OCI-M2 (cell line): ENCODE data around the gene DTNB.
"Not testable (repeated sequence)": the region's sequence is repeated elsewhere in the genome, so short reads cannot be mapped to it uniquely, and the experiment has no call there.

ENCODE experiments used
- DNase-seq: peaks from one replicate; lab custom pipeline; 2025; ENCODE audit not compliant: unreplicated experiment; lab: John Stamatoyannopoulos, UW

The DTNB gene

DNA sequence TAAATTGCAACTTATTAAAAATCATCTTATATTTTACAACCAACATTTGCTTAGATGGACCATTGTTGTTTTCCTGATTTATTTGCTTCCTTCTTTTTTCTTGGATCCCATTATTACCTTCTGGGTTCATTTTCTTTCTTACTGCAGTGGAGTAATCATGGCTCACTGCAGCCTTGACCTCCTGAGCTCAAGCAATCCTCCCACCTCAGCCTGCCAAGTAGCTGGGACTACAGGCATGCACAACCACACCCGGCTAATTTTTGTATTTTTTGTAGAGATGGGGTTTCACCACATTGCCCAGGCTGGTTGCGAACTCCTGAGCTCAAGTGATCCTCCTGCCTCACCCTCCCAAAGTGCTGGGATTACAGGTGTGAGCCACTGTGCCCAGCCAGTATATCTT lies 123.8 kb downstream of the DTNB start:
- DNase-seq, result not testable (repeated sequence)

DNA sequence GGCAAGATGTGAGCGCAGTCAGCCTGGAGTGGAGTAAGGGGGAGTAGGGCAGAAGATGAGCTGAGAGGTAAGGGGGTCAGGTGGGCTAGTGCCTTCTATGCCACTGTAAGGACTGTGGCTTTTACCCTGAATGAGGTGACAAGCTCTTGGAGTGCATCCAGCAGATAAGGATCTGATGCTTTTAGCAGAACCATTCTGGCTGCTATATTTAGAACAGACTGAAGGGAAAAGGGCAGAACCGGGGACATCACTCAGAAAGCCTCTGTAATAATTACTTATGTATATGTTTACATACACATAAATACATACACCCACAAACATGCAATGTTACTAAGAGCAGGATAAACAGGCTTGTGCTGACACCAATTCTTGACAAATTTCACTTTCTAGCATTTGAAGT lies 124.8 kb downstream of the DTNB start:
- DNase-seq, result no peak

DNA sequence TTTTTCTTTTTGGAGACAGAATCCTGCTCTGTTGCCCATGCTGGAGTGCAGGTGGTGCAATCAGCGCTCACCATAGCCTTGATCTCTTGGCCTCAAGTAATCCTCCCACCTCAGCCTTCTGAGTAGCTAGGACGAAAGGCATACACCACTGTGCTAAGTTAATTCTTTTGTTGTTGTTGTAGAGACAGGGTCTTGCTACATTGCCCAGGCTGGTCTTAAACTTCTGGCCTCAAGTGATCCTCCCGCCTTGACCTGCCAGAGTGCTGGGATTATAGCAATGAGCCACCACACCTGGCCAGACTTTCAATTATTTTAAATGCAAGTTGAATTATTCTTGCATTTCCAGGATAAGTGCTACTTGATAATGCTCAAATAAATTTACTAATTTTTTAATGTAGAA lies 126.5 kb downstream of the DTNB start:
- no peak for DNase-seq

DNA sequence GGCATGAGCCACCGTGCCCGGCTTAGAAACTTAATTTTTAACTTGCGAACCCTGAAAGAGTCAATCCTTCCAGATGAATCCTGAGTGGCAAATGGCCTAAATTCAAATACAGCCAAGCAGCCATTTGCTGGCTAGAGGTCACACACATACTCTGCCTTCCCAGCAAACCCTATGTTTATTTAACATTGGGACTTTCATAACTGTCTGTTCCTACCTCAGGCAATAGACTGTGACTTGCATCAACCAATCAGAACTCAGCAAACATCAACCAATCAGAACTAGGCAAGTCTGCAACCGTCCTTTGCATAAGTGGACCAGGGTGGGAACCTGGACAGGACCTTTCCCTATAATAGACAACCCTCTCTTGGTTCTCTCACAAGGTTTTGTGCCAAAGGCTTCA lies 127.5 kb downstream of the DTNB start:
- DNase-seq, result no peak

DNA sequence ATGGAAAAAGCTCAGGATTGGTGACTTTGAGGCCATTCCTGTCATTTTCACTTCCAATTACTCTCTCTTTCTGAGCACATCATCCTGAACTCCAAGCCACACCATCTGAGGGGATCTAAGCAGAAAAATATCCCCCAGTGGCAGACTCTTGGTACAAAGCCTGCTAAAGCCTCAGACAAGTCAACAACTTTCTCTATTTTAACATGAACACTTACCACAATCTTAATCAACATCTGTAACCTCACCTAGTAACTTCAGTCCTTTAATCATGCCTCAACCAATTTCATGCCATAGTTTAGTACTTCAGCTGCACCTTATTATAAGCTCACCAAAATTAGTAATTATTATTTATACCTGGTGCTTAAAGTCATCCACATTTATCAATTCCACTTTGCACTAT lies 128.9 kb downstream of the DTNB start:
- no peak for DNase-seq

DNA sequence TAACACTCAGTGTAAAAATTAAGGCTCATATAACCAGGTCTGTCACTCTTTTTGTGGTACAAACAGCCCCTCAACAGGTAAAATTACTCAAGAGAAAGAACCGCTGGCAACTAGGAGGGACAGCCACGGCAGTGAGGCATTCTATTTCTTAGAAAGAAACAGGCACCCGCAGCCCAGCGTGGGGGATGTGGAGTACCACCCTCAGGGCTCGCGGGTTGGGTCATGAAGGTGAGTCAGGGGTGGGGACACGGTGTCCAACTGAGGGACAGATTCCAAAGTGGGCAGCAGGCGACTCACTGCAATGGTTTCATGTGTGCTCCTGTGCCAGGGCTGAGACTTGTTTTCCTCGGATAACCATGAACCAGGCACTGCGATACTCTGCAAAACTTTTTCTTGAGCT lies 129.4 kb downstream of the DTNB start:
- no peak for DNase-seq

DNA sequence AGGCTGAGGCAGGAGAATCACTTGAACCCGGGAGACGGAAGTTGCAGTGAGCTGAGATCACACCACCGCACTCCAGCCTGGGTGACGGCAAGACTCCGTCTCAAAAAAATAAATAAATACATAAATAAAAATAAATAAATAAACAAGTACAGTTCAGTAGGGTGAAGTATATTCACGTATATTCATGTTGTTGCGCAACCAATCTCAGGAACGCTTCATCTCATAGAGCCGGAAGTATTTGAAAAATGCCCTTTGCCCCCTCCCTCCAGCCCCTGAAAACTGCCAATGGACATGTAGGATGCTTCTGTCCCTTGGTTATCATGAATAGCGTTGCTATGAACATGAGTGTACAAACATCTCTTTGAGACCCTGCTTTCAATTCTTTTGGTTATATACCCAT lies 132.0 kb downstream of the DTNB start:
- no peak for DNase-seq

DNA sequence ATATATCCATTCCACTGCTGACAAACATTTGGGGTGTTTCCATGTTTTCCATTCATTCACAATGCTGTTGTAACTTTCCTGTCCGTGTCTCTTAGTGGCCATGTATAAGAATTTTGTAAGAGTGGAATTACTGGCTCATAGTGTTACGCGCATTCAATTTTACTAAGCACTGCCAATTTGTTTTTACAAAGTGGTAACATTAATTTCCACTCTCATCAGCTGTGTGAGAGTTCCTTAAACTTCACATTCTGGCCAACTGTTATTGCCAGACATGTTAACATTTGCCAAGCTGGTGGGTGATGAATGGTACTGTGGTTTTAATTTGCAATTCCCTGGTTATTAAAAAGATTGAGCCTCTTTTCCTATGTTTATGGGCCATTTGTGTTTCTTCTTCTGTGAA lies 134.2 kb downstream of the DTNB start:
- no peak for DNase-seq

DNA sequence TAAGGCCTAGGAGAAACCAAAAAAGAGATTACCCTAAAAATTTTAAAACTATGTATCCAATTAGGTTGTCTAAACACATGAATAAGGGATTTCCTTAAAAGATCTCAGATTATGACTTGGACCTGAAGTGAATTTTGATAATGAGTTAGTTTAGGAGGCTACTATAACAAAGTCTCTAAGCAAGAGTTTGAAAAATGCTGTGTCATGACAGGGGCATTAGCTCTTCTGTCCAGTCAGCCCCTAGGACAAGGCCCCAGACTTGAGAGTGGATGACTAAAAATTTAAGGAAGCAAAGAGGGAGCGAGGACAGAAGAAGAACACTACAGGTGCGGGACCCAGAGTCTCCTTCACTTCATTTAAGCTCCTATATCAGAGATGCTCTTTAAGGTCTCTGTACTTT lies 135.9 kb downstream of the DTNB start:
- DNase-seq, result no peak

DNA sequence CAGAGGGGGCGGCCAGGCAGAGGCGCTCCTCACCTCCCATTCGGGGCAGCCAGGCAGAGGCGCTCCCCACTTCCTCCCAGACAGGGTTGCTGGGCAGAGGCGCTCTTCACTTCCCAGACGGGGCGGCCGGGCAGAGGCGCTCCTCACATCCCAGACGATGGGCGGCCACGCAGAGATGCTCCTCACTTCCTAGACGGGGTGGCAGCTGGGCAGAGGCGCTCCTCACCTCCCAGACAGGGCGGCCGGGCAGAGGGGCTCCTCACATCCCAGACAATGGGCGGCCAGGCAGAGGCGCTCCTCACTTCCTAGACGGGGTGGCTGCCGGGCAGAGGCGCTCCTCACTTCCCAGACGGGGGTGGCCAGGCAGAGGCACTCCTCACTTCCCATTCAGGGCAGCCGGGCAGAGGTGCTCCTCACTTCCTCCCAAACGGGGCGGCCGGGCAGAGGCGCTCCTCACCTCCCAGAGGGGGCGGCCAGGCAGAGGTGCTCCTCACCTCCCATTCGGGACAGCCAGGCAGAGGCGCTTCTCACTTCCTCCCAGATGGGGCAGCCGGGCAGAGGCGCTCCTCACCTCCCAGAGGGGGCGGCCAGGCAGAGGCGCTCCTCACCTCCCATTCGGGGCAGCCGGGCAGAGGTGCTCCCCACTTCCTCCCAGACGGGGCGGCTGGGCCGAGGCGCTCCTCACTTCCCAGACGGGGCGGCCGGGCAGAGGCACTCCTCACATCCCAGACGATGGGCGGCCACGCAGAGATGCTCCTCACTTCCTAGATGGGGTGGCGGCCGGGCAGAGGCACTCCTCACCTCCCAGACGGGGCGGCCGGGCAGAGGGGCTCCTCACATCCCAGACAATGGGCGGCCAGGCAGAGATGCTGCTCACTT lies 137.7 kb downstream of the DTNB start:
- not testable (repeated sequence) for DNase-seq

DNA sequence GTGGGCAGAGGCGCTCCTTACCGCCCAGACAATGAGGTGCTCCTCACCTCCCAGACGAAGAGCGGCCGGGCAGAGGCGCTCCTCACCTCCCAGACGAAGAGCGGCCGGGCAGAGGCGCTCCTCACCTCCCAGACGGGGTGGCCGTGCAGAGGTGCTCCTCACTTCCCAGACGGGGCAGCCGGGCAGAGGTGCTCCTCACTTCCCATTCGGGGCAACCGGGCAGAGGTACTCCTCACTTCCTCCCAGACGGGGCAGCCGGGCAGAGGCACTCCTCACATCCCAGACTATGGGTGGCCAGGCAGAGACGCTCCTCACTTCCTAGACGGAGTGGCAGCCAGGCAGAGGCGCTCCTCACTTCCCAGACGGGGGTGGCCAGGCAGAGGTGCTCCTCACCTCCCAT lies 138.4 kb downstream of the DTNB start:
- DNase-seq, result not testable (repeated sequence)

DNA sequence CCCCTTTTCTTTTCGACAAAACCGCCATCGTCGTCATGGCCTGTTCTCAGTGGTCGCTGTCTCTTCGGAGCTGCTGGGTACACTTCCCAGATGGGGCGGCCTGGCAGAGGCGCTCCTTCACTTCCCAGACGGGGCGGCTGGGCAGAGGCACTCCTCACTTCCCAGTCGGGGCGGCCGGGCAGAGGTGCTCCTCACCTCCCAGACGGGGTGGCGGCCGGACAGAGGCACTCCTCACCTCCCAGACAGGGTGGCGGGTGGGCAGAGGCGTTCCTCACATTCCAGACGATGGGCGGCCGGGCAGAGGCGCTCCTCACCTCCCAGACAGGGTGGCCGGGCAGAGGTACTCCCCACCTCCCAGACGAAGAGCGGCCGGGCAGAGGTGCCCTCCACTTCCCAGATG lies 138.9 kb downstream of the DTNB start:
- DNase-seq, result no peak

DNA sequence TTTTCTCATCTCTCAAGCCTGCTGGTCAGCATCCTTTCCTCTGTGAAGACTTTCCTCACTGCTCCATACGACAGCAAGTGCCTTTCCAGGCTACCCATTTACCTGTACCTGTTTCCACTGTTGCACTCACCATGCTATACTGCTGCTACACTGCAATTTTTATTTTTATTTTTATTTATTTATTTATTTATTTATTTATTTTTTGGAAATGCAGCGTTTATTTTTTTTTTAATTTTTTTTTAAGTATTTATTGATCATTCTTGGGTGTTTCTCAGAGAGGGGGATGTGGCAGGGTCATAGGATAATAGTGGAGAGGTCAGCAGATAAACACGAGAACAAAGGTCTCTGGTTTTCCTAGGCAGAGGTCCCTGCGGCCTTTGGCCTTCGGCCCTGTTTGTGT lies 139.6 kb downstream of the DTNB start:
- DNase-seq, result not testable (repeated sequence)

DNA sequence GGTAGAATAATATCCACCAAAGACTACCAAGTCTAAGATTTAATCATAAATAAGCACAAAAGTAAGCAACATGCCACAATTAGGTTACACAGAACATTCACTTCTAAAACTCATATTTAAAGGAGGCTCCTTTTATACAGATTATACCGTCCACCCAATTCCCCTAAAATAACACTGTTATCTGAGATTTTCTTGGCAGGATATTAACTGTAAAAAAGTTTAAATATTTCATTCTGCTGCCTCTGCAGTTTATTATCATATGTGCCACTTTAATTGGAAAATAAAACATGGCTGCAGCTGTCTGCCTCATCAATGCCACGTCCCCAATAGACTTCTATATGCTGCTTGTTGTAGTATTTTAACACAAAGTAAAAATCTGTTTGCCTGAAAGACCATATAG lies 140.9 kb downstream of the DTNB start:
- DNase-seq, result no peak

DNA sequence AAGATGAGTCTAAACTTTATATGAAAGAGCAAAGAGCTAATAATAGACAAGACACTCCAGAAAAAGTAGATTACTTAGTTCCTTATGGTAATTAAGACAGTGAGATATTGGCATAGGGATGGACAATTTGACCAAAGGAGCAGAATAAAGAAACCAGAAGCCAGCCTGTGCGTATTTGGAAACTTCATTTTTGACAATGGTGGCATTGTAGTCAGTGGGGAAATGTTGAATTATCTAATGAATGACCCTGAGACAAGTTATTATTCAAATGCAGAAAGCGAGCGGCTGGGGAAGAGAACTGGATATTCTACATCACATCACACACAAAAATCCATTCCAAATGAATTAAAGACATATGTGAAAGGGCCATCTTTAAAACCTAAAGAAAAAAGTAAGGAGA lies 144.3 kb downstream of the DTNB start:
- no peak for DNase-seq

DNA sequence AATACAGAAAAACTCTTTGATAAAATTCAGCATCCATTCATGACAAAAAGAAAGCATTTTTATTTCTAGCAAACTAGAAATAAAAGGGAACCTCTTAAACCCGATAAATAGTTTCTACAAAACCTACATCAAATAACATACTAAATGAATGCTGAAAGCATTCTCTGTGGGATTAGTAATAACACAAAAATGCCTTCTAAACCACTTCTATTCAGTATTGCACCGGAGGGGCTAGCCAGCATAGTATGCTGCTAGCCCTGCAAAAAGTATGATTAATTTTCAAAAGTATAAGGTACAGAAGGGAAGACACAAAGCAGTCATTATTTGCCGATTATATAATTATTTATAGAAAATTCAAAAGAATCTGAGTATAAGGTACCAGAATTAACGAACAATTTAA lies 145.2 kb downstream of the DTNB start:
- no peak for DNase-seq

DNA sequence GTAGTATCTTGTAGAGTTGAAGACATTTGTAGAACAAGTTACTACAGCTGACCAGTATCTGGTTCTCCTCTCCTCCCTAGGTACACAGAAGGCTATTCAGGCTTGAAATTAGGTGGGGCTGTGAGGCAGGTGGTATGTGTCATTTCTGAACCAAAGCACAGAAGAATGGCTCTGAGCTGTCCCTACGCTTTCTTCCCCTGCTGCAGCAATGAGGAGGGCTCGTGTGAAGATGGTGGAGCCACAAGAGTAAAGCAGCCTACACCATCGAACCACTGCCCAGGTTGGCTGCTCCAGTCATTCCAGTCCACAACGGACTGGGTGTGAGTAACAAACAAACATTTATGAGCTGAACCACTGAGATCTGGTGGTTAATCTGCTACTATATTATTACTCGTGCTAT lies 148.9 kb downstream of the DTNB start:
- DNase-seq, result no peak

DNA sequence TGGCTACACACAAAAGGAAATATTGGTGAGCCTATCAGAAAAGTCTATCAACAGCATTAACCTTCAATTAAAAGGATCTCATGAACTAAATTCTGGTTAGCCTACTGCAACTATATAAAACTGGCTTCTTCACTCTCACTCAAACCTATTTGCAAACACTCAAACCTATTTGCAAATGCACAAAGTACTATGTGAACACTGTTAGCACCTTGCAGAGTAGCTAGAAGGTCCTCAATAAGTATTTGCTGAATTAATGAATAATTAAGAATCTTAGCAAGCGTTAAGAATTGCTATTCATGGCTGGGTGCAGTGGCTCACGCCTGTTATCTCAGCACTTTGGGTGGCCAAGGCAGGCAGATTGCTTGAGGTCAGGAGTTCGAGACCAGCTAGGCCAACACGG lies 150.3 kb downstream of the DTNB start:
- no peak for DNase-seq

DNA sequence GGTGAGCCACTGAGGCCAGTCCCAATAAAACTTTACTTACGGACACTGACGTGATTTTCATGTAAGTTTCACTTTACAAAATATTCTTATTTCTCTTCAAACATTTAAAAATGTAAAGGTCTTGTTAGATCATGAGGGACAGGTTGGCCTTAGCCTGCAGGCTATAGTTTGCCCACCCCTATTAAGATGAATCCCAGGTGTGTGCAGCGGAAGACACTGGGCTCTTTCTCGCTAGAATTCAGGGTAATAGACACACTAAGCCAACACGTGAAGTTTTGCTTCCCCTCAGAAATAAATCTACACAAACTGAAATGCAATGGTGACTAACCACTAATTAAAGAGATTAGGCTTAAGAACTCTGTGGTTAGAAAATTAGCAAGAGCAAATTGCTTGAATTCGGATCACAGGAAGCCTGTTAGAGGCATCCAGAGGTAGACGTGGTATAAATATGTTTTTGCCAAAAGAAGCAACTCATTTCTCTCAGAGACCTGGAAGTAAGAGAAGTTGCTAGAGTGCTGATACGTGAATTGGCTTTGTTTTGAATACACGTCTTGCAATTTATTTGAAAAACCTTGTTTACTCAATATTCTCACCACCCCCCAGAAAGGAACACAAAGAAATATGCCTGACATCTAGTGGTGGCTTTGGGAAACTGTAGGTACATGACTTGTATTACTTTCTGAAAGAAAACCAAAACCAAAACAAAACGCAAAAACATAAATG lies 151.6 kb downstream of the DTNB start:
- DNase-seq, result no peak

DNA sequence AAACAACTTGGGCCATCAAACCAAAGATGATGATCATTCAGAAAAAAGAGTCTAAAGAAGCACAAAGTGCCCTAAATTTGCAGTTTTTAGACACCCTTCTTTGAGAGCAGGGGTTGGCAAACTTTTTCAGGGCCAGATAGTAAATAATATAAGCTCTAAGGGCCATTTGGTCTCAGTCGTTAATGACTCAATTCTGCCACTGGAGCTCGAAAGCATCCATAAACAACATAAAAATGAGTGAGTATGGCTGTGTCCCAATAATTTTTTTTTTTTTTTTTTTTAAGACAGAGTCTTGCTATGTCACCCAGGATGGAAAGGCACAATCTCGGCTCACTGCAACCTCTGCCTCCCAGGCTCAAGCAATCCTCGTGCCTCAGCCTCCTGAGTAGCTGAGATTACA lies 152.3 kb downstream of the DTNB start:
- DNase-seq, result no peak

DNA sequence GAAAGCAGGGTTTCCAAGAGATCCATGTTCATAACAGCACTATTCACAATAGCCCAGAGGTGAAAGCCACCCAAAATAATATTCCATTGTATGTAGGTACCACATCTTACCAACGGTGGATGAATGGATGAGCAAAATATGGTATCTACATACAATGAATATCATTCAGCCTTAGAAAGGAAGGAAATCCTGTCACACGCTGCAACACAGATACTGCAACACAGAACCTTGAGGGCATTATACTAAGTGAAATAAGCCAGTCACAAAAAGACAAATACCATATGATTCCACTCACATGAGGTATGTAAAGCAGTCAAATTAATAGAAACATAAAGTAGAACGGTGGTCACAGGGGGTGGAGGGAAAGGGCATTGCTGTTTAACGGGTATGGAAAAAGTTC lies 155.7 kb downstream of the DTNB start:
- DNase-seq, result no peak

DNA sequence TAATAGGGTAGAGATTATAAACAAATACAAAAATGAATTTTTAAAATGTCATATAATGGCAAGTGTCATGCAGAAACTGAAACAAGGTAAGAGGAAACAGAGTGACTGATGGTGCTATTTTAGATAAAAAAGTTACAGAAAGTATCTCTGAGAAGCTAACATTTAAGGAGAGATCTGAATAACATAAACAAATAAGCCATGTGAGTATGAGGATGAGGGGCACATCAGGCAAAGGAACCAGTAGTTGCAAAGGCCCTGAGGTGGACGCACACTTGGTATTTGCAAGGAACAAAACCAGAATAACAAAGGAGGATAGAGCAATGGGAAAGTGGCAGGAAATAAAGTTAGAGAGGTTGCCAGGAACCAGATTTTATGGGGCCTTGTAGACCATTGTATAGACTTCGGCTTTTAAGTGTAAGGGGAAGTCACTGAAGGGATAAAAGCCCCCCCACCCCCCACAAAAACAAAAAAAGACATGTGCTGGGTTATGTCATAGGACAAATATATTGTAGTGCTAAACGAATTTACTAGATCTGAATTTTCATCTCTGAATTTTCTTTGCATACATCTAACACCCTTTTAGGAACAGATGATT lies 159.2 kb downstream of the DTNB start:
- no peak for DNase-seq
